Measurements from ENCODE around the gene INPP4A.

The INPP4A gene

GRCh38 chr2:98583276-98583675 lies 138.6 kb downstream of the INPP4A start (continued):
- TF ChIP-seq, protein P1, sequence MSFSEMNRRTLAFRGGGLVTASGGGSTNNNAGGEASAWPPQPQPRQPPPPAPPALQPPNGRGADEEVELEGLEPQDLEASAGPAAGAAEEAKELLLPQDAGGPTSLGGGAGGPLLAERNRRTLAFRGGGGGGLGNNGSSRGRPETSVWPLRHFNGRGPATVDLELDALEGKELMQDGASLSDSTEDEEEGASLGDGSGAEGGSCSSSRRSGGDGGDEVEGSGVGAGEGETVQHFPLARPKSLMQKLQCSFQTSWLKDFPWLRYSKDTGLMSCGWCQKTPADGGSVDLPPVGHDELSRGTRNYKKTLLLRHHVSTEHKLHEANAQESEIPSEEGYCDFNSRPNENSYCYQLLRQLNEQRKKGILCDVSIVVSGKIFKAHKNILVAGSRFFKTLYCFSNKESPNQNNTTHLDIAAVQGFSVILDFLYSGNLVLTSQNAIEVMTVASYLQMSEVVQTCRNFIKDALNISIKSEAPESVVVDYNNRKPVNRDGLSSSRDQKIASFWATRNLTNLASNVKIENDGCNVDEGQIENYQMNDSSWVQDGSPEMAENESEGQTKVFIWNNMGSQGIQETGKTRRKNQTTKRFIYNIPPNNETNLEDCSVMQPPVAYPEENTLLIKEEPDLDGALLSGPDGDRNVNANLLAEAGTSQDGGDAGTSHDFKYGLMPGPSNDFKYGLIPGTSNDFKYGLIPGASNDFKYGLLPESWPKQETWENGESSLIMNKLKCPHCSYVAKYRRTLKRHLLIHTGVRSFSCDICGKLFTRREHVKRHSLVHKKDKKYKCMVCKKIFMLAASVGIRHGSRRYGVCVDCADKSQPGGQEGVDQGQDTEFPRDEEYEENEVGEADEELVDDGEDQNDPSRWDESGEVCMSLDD (tag by site-specific recombination; IDR thresholded peaks at IDR 0.05) = no peak
- TF ChIP-seq OSR2 (tag by site-specific recombination; IDR thresholded peaks at IDR 0.05) (no peak), ZNF404 (tag by site-specific recombination; IDR thresholded peaks at IDR 0.05) (no peak), HOXA7 (CRISPR knock-in tag; IDR thresholded peaks at IDR 0.05; ENCODE audit: borderline replicate concordance) (no peak), ZNF707 (tag by site-specific recombination; IDR thresholded peaks at IDR 0.05) (no peak), EGR2 (tag by site-specific recombination; IDR thresholded peaks at IDR 0.05; ENCODE audit: low read depth) (no peak)

DNA sequence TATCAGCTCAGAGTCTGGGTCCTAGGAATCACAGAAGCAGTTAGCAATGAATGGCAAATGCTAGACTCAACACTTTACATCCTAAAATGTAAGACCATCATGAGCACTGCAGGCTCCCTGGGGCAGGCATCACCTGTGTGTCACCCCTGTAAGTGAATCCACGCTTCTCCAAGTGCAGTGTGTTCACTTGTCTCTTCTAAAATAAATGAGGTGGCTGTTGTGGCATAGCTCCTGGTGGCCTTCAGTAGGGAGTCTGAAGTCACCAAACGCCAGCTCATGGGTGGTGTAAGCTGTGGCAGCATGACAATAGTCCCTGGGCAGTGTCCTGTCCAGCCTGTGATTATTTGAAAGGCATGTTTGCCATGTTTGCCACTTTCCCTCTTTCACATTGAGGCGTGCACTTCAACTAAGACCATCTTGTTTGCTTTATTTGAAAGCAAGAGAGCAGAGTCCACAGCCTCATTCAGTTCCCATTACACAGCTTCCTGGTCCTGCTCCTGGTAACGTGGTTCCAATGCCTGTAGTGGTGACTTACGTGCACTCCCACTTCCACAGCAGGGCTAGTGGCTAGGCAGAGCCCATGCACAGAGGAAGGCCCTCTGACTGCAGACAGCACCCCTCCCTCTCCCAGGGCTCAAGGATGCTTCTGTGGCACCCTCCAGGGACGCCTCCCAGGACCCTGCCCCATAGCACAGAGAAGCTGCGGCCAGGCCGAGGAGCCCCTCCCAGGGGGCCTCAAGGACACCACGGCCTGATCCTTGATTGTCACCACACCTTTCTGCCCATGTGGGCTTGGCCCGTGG lies 139.4 kb downstream of the INPP4A start:
- no peaks in the 10 kb centered on the region for H3K9me3 ChIP-seq (ENCODE audit: control insufficient read depth, insufficient read depth, low read depth, low read length)
- ChIA-PET POLR2A (no interaction called here), CTCF (interaction anchor here (0.6 to 2.6 kb wide), 6 partner anchors 12 to 185 kb away, joined by 3 to 11 read pairs (median 4); no protein-coding TSS in a partner anchor)
- H3K27ac ChIP-seq (ENCODE audit: extremely low read depth, low read depth, low read length) = no peak overlapping the region
- H3K4me1 ChIP-seq (ENCODE audit: control insufficient read depth, insufficient read depth, low read length) = no peaks in the 10 kb centered on the region; the same call in 1 of the 2 replicates
- no peak for TF ChIP-seq ZNF48 (tag by site-specific recombination; IDR thresholded peaks at IDR 0.05)
- no peak for TF ChIP-seq ZNF391 (tag by site-specific recombination; IDR thresholded peaks at IDR 0.05; ENCODE audit: borderline replicate concordance, low read depth)
- no peak for TF ChIP-seq ZNF362 (tag by site-specific recombination; IDR thresholded peaks at IDR 0.05)
- TF ChIP-seq ZBTB7A (tag by site-specific recombination; IDR thresholded peaks at IDR 0.05; ENCODE audit: low read depth) = no peak
- no peak for TF ChIP-seq ZNF19 (tag by site-specific recombination; IDR thresholded peaks at IDR 0.05; ENCODE audit: low read depth)
- TF ChIP-seq ZSCAN16 (tag by site-specific recombination; IDR thresholded peaks at IDR 0.05) = no peak
- TF ChIP-seq ZNF521 (tag by site-specific recombination; IDR thresholded peaks at IDR 0.05) = no peak
- no peak for TF ChIP-seq ZNF248 (tag by site-specific recombination; IDR thresholded peaks at IDR 0.05)
- TF ChIP-seq ZNF169 (tag by site-specific recombination; IDR thresholded peaks at IDR 0.05) = no peak
- no peak for TF ChIP-seq SALL2 (tag by site-specific recombination; IDR thresholded peaks at IDR 0.05; ENCODE audit: borderline replicate concordance)
- H3K4me3 ChIP-seq (ENCODE audit: low read depth, low read length) = no peak overlapping the region
- H3K36me3 ChIP-seq (ENCODE audit: control insufficient read depth in 2 of 2, insufficient read depth in 1 of 2, low read length in 2 of 2) = peaks cover 4 to 39% of the 10 kb centered on the region in 2 experiments; a peak in 2 of 3 replicates

- TF ChIP-seq YY1 (tag by site-specific recombination; IDR thresholded peaks at IDR 0.05) (no peak), ZNF48 (tag by site-specific recombination; IDR thresholded peaks at IDR 0.05) (no peak), KLF8 (tag by site-specific recombination; IDR thresholded peaks at IDR 0.05) (no peak), ZNF239 (tag by site-specific recombination; IDR thresholded peaks at IDR 0.05) (no peak), KLF9 (tag by site-specific recombination; IDR thresholded peaks at IDR 0.05; ENCODE audit: low read depth) (no peak), ZFP37 (tag by site-specific recombination; IDR thresholded peaks at IDR 0.05) (no peak), ZNF510 (tag by site-specific recombination; IDR thresholded peaks at IDR 0.05; ENCODE audit: insufficient replicate concordance) (no peak), ZNF248 (tag by site-specific recombination; IDR thresholded peaks at IDR 0.05) (no peak)
- Histone ChIP-seq H3K36me3 (ENCODE audit: control insufficient read depth in 2 of 2, insufficient read depth in 1 of 2, low read length in 2 of 2) (peaks cover 4 to 38% of the 10 kb centered on the region in 2 experiments; a peak in 2 of 3 replicates), H3K4me3 (ENCODE audit: low read depth, low read length) (no peak overlapping the region), H3K27ac (ENCODE audit: extremely low read depth, low read depth, low read length) (no peak overlapping the region), H3K4me1 (ENCODE audit: control insufficient read depth, insufficient read depth, low read length) (no peaks in the 10 kb centered on the region; the same call in 1 of the 2 replicates), H3K9me3 (ENCODE audit: control insufficient read depth, insufficient read depth, low read depth, low read length) (no peaks in the 10 kb centered on the region)
- CTCF ChIA-PET = interaction anchor here (1.1 to 2.6 kb wide), 2 partner anchors 11 to 17 kb away, joined by 4 to 11 read pairs; no protein-coding TSS in a partner anchor
- POLR2A ChIA-PET = no interaction called here
These were observed 140.7 kb downstream of the INPP4A start for GRCh38 chr2:98585386-98585785.

All from HEK293 (cell line).